Adrenal gland (tissue), 5 donors: ENCODE results near the gene PGAP2.

Experiments
- POLR2A ChIP-seq, 2 donors: fragments of 450-650 bp; IDR thresholded peaks; one replicate each; pipeline ENCODE4 v1.6.1; 2017; ENCODE audit warnings: antibody characterized with exemption in 2 of 2, mild to moderate bottlenecking in 2 of 2, moderate library complexity in 1 of 2
- TF ChIP-seq, protein P1 (sequence below), 6 experiments: fragments of 450-650 bp in 4 of 6; fragments of 200-600 bp in 2 of 6; sonication (generic) in 1 of 6; IDR thresholded peaks; 1 replicate in 5 of 6; 2 replicates in 1 of 6; pipeline versions ENCODE4 v1.5.1 to v1.8.0; 2016 to 2021; ENCODE audit warnings: antibody characterized with exemption in 6 of 6, mild to moderate bottlenecking in 2 of 6, moderate library complexity in 1 of 6
- donor health status: DM: no; HTN: no; CAD: no.

DNA sequence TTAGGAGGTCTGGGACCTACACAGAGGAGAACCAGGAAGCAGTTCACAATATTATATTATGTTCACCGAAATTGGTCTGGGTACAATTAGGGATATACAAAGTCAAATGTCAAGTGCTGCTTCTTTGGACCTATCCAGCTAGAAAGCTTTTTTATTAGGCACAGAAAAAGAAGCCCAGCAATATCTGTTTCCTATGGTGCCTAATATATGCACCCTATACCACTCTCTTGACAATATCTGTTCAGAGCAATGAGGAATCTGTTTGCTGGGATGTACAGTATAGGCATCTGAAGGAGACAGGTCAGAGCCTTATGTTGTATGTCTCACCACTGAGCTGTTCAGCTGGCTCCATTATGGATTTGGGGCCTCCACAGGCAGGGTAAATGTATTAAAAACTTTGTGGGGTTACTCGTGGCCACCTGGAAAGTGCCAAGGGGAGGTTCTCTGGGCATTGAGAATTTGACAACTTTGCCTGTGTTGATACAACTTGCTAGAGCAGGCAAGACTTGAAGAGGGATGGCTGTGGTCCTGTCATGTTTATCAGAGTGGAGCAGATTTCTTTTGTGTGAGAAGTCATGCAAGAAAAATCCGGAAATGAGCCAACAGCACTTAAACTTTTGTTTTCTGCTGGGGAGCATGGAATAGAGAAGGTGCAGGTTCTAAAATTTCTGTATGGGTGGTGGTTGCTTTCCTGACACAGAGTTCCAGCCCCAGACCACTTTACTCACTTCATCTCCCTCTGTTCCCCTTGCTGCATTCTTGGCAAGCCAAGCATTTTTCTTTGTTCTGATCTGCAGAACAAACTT is 57.2 kb downstream of the PGAP2 start:
- TF ChIP-seq, protein P1, sequence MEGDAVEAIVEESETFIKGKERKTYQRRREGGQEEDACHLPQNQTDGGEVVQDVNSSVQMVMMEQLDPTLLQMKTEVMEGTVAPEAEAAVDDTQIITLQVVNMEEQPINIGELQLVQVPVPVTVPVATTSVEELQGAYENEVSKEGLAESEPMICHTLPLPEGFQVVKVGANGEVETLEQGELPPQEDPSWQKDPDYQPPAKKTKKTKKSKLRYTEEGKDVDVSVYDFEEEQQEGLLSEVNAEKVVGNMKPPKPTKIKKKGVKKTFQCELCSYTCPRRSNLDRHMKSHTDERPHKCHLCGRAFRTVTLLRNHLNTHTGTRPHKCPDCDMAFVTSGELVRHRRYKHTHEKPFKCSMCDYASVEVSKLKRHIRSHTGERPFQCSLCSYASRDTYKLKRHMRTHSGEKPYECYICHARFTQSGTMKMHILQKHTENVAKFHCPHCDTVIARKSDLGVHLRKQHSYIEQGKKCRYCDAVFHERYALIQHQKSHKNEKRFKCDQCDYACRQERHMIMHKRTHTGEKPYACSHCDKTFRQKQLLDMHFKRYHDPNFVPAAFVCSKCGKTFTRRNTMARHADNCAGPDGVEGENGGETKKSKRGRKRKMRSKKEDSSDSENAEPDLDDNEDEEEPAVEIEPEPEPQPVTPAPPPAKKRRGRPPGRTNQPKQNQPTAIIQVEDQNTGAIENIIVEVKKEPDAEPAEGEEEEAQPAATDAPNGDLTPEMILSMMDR (IDR thresholded peaks at IDR 0.05): no peak
- no peak for TF ChIP-seq POLR2A (IDR thresholded peaks at IDR 0.05)
